SK-N-SH treated with all-trans-retinoic acid at 6 μM for 48 hours (cell line): ENCODE results near the gene ZXDC.

Source experiments
- ATAC-seq: fragments of 200-7000 bp; cut with Tn5 transposase; 3 replicates; pipeline ENCODE4 v1.9.1; 2020; ENCODE audit warnings: mild to moderate bottlenecking, moderate library complexity
- ARNTL ChIP-seq: fragments of 450-650 bp; formaldehyde crosslinking; IDR thresholded peaks from 2 replicates; pipeline ENCODE4 v1.5.0; 2020; ENCODE audit warnings: low read depth, mild to moderate bottlenecking, moderate library complexity, borderline replicate concordance
- BACH2 ChIP-seq: fragments of 250-450 bp; sonication (Bioruptor Pico); IDR thresholded peaks from 2 replicates; pipeline ENCODE4 v1.9.0; 2021; ENCODE audit warnings: mild to moderate bottlenecking, borderline replicate concordance
- CREB5 ChIP-seq: fragments of 250-450 bp; sonication (Bioruptor Pico); IDR thresholded peaks from 2 replicates; pipeline ENCODE4 v1.5.1; 2020; ENCODE audit warnings: low read depth, mild to moderate bottlenecking, moderate library complexity
- CSDC2 ChIP-seq: fragments of 250-450 bp; sonication (Bioruptor Pico); IDR thresholded peaks from 2 replicates; pipeline ENCODE4 v1.5.0; 2020; ENCODE audit warnings: mild to moderate bottlenecking, moderate library complexity
- ESRRG ChIP-seq: fragments of 250-450 bp; sonication (Bioruptor Pico); IDR thresholded peaks from 2 replicates; pipeline ENCODE4 v1.6.1; 2021; ENCODE audit warnings: mild to moderate bottlenecking
- GLIS3 ChIP-seq: fragments of 250-450 bp; sonication (Bioruptor Pico); IDR thresholded peaks from 2 replicates; pipeline ENCODE4 v1.5.0; 2020; ENCODE audit warnings: mild to moderate bottlenecking, moderate library complexity
- OSR1 ChIP-seq: fragments of 250-450 bp; sonication (Bioruptor Pico); IDR thresholded peaks from 2 replicates; pipeline ENCODE4 v1.8.0; 2022; ENCODE audit warnings: moderate library complexity, mild to moderate bottlenecking, inconsistent platforms
- PATZ1 ChIP-seq: fragments of 250-450 bp; sonication (Bioruptor Pico); IDR thresholded peaks from 2 replicates; pipeline ENCODE4 v1.8.0; 2020; ENCODE audit warnings: mild to moderate bottlenecking, moderate library complexity, borderline replicate concordance
- POU6F1 ChIP-seq: fragments of 250-450 bp; sonication (Bioruptor Pico); IDR thresholded peaks from 2 replicates; pipeline ENCODE4 v1.8.0; 2021; ENCODE audit warnings: low read depth, mild to moderate bottlenecking, moderate library complexity, borderline replicate concordance
- PPARA ChIP-seq: fragments of 250-450 bp; sonication (Bioruptor Pico); IDR thresholded peaks from 2 replicates; pipeline ENCODE4 v1.5.0; 2020; ENCODE audit warnings: mild to moderate bottlenecking, borderline replicate concordance
- RARB ChIP-seq: fragments of 250-450 bp; sonication (Bioruptor Pico); IDR thresholded peaks from 2 replicates; pipeline ENCODE4 v1.8.0; 2021; ENCODE audit warnings: mild to moderate bottlenecking, moderate library complexity
- TCF4 ChIP-seq: fragments of 250-450 bp; sonication (Bioruptor Pico); IDR thresholded peaks from 2 replicates; pipeline ENCODE4 v1.8.0; 2021; ENCODE audit warnings: mild to moderate bottlenecking, moderate library complexity, borderline replicate concordance
- TOX ChIP-seq: fragments of 250-450 bp; sonication (Bioruptor Pico); IDR thresholded peaks from 2 replicates; pipeline ENCODE4 v1.8.0; 2021; ENCODE audit warnings: mild to moderate bottlenecking, moderate library complexity, borderline replicate concordance
- TSHZ2 ChIP-seq: fragments of 250-450 bp; sonication (Bioruptor Pico); IDR thresholded peaks from 2 replicates; pipeline ENCODE4 v1.5.0; 2020; ENCODE audit warnings: mild to moderate bottlenecking, moderate library complexity
- ZC3H10 ChIP-seq: fragments of 250-450 bp; sonication (Bioruptor Pico); IDR thresholded peaks from 2 replicates; pipeline ENCODE4 v1.5.1; 2021; ENCODE audit warnings: mild to moderate bottlenecking, moderate library complexity
- ZFP3 ChIP-seq: fragments of 250-450 bp; sonication (Bioruptor Pico); IDR thresholded peaks from 2 replicates; pipeline ENCODE4 v1.5.0; 2020; ENCODE audit warnings: mild to moderate bottlenecking, moderate library complexity
- ZNF70 ChIP-seq: fragments of 450-650 bp; formaldehyde crosslinking; IDR thresholded peaks from 2 replicates; pipeline ENCODE4 v1.5.0; 2020; ENCODE audit warnings: mild to moderate bottlenecking, moderate library complexity

Gene ZXDC

GRCh38 chr3:126464494-126464893 lies 11.2 kb downstream of the ZXDC start:
- no peak for ATAC-seq
- no peak for TF ChIP-seq BACH2 (CRISPR knock-in tag)
- TF ChIP-seq GLIS3 (CRISPR knock-in tag), result no peak
- no peak for TF ChIP-seq ZNF70 (CRISPR knock-in tag)
- TF ChIP-seq PPARA (CRISPR knock-in tag), result no peak
- TF ChIP-seq TOX, result no peak
- no peak for TF ChIP-seq ESRRG (CRISPR knock-in tag)

- ATAC-seq, result no peak
- TF ChIP-seq ESRRG (CRISPR knock-in tag), result no peak
- no peak for TF ChIP-seq TSHZ2 (CRISPR knock-in tag)
- no peak for TF ChIP-seq TOX
- TF ChIP-seq CREB5 (CRISPR knock-in tag), result no peak
- no peak for TF ChIP-seq GLIS3 (CRISPR knock-in tag)
- no peak for TF ChIP-seq ZFP3
- TF ChIP-seq PATZ1 (CRISPR knock-in tag), result no peak
- no peak for TF ChIP-seq TCF4 (CRISPR knock-in tag)
- TF ChIP-seq POU6F1 (CRISPR knock-in tag), result no peak
- TF ChIP-seq, all 23 proteins: peak for 0
These were observed 11.6 kb downstream of the ZXDC start for GRCh38 chr3:126464093-126464492.

- no peak for ATAC-seq
- no peak for TF ChIP-seq CSDC2
- TF ChIP-seq OSR1 (CRISPR knock-in tag), result no peak
- TF ChIP-seq ARNTL (CRISPR knock-in tag), result no peak
- TF ChIP-seq GLIS3 (CRISPR knock-in tag), result no peak
- TF ChIP-seq TCF4 (CRISPR knock-in tag), result no peak
These were observed 12.2 kb downstream of the ZXDC start for GRCh38 chr3:126463521-126463920.

- TF ChIP-seq ZFP3 (no peak), ZNF70 (CRISPR knock-in tag) (no peak), TOX (no peak), GLIS3 (CRISPR knock-in tag) (no peak), TCF4 (CRISPR knock-in tag) (no peak), BACH2 (CRISPR knock-in tag) (no peak), ZC3H10 (CRISPR knock-in tag) (no peak), CREB5 (CRISPR knock-in tag) (no peak), RARB (CRISPR knock-in tag) (no peak), OSR1 (CRISPR knock-in tag) (no peak), ESRRG (CRISPR knock-in tag) (no peak), ARNTL (CRISPR knock-in tag) (no peak), TSHZ2 (CRISPR knock-in tag) (no peak)
- TF ChIP-seq, all 23 proteins: peak for 0
- ATAC-seq, result no peak
These were observed 14.1 kb downstream of the ZXDC start for GRCh38 chr3:126461450-126462070.
